ENCODE data around the gene TXNL4B. TPM values are rescaled to one million over a fixed set of nuclear protein-coding genes. Genes with fewer than 3 reads are reported as not detected.

TXNL4B gene
- total and polyA plus RNA-seq, 9 donors = 9.8 to 13.5 (median 11.3) TPM

- no peak overlapping the region for H3K27ac ChIP-seq (ENCODE audit: low read length)
Observed at GRCh38 chr16:72043539-72043938, 49.9 kb downstream of the TXNL4B start.

DNA sequence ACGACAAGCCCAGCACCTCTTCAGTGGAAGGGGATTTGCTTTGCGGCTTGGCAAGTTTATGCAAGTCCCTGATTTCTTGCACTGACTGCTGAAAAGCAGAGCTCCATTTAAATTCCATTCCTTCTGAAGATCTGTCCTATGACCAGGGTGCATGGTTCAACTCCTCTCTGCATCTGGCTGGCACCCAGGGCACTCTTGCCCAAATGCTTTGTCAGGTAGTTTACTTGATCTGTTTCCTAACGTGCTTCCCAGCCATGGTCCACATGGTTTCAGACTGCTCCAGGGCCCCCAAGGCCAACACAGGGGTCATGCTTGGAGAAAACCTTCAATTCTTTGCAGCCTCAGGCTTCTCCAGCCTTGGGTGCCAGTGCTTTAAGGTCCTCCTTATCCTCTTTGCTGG lies 50.4 kb downstream of the TXNL4B start:
- no peaks in the 10 kb centered on the region for H3K9me3 ChIP-seq (replicated peaks; ENCODE audit: control insufficient read depth, low read depth, low read length)
- H3K4me3 ChIP-seq (ENCODE audit: low read length) = no peak overlapping the region
- H3K36me3 ChIP-seq (ENCODE audit: control insufficient read depth, insufficient read depth, low read length) = no peaks in the 10 kb centered on the region
- H3K27me3 ChIP-seq (ENCODE audit: control insufficient read depth, insufficient read depth, low read length) = no peaks in the 10 kb centered on the region
- 39% methylated on average over 2 of the region's 3 CpGs for WGBS (ENCODE audit: insufficient coverage)
- DNase-seq = no peak
- H3K4me1 ChIP-seq (ENCODE audit: control insufficient read depth, insufficient read depth, low read length) = peaks cover 5% of the 10 kb centered on the region
- no peak overlapping the region for H3K27ac ChIP-seq (ENCODE audit: low read length)

More at GRCh38 chr16:72043539-72043938, 49.9 kb downstream of the TXNL4B start:
- no peak for DNase-seq
- Histone ChIP-seq H3K36me3 (ENCODE audit: control insufficient read depth, insufficient read depth, low read length) (no peaks in the 10 kb centered on the region), H3K4me1 (ENCODE audit: control insufficient read depth, insufficient read depth, low read length) (peaks cover 5% of the 10 kb centered on the region), H3K27me3 (ENCODE audit: control insufficient read depth, insufficient read depth, low read length) (no peaks in the 10 kb centered on the region), H3K4me3 (ENCODE audit: low read length) (no peak overlapping the region), H3K9me3 (replicated peaks; ENCODE audit: control insufficient read depth, low read depth, low read length) (no peaks in the 10 kb centered on the region)
- WGBS (ENCODE audit: insufficient coverage) = no CpG with 5 or more reads among the region's 1 CpG

GRCh38 chr16:72042157-72042660 lies 51.2 kb downstream of the TXNL4B start:
- Histone ChIP-seq H3K4me3 (ENCODE audit: low read length) (no peak overlapping the region), H3K9me3 (replicated peaks; ENCODE audit: control insufficient read depth, low read depth, low read length) (no peaks in the 10 kb centered on the region), H3K27me3 (ENCODE audit: control insufficient read depth, insufficient read depth, low read length) (no peaks in the 10 kb centered on the region), H3K27ac (ENCODE audit: low read length) (no peak overlapping the region), H3K36me3 (ENCODE audit: control insufficient read depth, insufficient read depth, low read length) (no peaks in the 10 kb centered on the region), H3K4me1 (ENCODE audit: control insufficient read depth, insufficient read depth, low read length) (peaks cover 5% of the 10 kb centered on the region)
- peak; percentile 45 for DNase-seq
- WGBS (ENCODE audit: insufficient coverage) = 0% methylated on average over 1 of the region's 2 CpGs

GRCh38 chr16:72036098-72036497 lies 57.3 kb downstream of the TXNL4B start:
- DNase-seq = no peak
- H3K4me3 ChIP-seq (ENCODE audit: low read length) = no peak overlapping the region
- H3K27me3 ChIP-seq (ENCODE audit: control insufficient read depth, insufficient read depth, low read length) = no peaks in the 10 kb centered on the region
- WGBS (ENCODE audit: insufficient coverage) = 70% methylated on average over 2 of the region's 5 CpGs
- H3K4me1 ChIP-seq (ENCODE audit: control insufficient read depth, insufficient read depth, low read length) = no peaks in the 10 kb centered on the region
- H3K9me3 ChIP-seq (replicated peaks; ENCODE audit: control insufficient read depth, low read depth, low read length) = no peaks in the 10 kb centered on the region
- H3K36me3 ChIP-seq (ENCODE audit: control insufficient read depth, insufficient read depth, low read length) = no peaks in the 10 kb centered on the region
- no peak overlapping the region for H3K27ac ChIP-seq (ENCODE audit: low read length)

Other genes with a start within 250 kb of the TXNL4B start
- gene ATXN1L, start 247.6 kb downstream of the TXNL4B start, total RNA-seq = 11.3 TPM
- 10 to 100 TPM; 14.3 to 23.0 (median 18.6) TPM for gene ATXN1L, start 247.6 kb downstream of the TXNL4B start, polyA plus RNA-seq (ENCODE audit: insufficient read depth in 1 of 8, insufficient read length in 8 of 8, low replicate concordance in 1 of 8)
- gene ZNF821, start 209.4 kb downstream of the TXNL4B start, total RNA-seq = 8.5 TPM
- 10 to 100 TPM in 3 of 8 donors, 1 to 10 TPM in 5; 7.3 to 11.4 (median 9.3) TPM for gene ZNF821, start 209.4 kb downstream of the TXNL4B start, polyA plus RNA-seq (ENCODE audit: insufficient read depth in 1 of 8, insufficient read length in 8 of 8, low replicate concordance in 1 of 8)
- gene IST1, start 198.1 kb downstream of the TXNL4B start, total RNA-seq = 137 TPM
- gene IST1, start 198.1 kb downstream of the TXNL4B start, polyA plus RNA-seq (ENCODE audit: insufficient read depth in 1 of 8, insufficient read length in 8 of 8, low replicate concordance in 1 of 8) = 100 to 1,000 TPM; 131 to 168 (median 141) TPM
- 0.09 TPM for gene PKD1L3, start 93.2 kb downstream of the TXNL4B start, total RNA-seq
- under 1 TPM in 6 of 8 donors, not detected in 2; 0.02 to 0.21 (median 0.05) TPM for gene PKD1L3, start 93.2 kb downstream of the TXNL4B start, polyA plus RNA-seq (ENCODE audit: insufficient read depth in 1 of 8, insufficient read length in 8 of 8, low replicate concordance in 1 of 8)
- gene DHODH, start 84.9 kb downstream of the TXNL4B start, total RNA-seq = 7.2 TPM
- gene DHODH, start 84.9 kb downstream of the TXNL4B start, polyA plus RNA-seq (ENCODE audit: insufficient read depth in 1 of 8, insufficient read length in 8 of 8, low replicate concordance in 1 of 8) = 10 to 100 TPM in 5 of 8 donors, 1 to 10 TPM in 3; 7.2 to 12.4 (median 10.5) TPM
- 0.13 TPM for gene HP, start 39.1 kb downstream of the TXNL4B start, total RNA-seq
- 1 to 10 TPM in 4 of 8 donors, under 1 TPM in 4; 0.48 to 1.5 (median 0.99) TPM for gene HP, start 39.1 kb downstream of the TXNL4B start, polyA plus RNA-seq (ENCODE audit: insufficient read depth in 1 of 8, insufficient read length in 8 of 8, low replicate concordance in 1 of 8)
- not detected for gene HPR, start 30.4 kb downstream of the TXNL4B start, total RNA-seq
- under 1 TPM in 3 of 8 donors, not detected in 5; 0.25 to 0.34 (median 0.26) TPM for gene HPR, start 30.4 kb downstream of the TXNL4B start, polyA plus RNA-seq (ENCODE audit: insufficient read depth in 1 of 8, insufficient read length in 8 of 8, low replicate concordance in 1 of 8)
- 47.3 TPM for gene DHX38, start 227 bp upstream of the TXNL4B start, total RNA-seq
- gene DHX38, start 227 bp upstream of the TXNL4B start, polyA plus RNA-seq (ENCODE audit: insufficient read depth in 1 of 8, insufficient read length in 8 of 8, low replicate concordance in 1 of 8) = 10 to 100 TPM; 48.8 to 63.6 (median 56.4) TPM
- gene PMFBP1, start 78.5 kb upstream of the TXNL4B start, total RNA-seq = 0.40 TPM
- 1 to 10 TPM in 7 of 8 donors, under 1 TPM in 1; 0.49 to 3.7 (median 1.8) TPM for gene PMFBP1, start 78.5 kb upstream of the TXNL4B start, polyA plus RNA-seq (ENCODE audit: insufficient read depth in 1 of 8, insufficient read length in 8 of 8, low replicate concordance in 1 of 8)